CD8-positive, alpha-beta memory T cell (primary cell): ENCODE data around the gene FHIT. TPM values are rescaled to one million over a fixed set of nuclear protein-coding genes. Genes with fewer than 3 reads are reported as not detected.

ENCODE experiments used
- CTCF ChIA-PET: fragments of 350-600 bp; sonication (Branson Sonifier 250); formaldehyde crosslinking; loops from one replicate; lab custom pipeline; 2021; ENCODE audit warnings: antibody characterized with exemption; lab: Charles Lee
- POLR2A ChIA-PET: fragments of 350-600 bp; sonication (Branson Sonifier 250); formaldehyde crosslinking; loops from one replicate; lab custom pipeline; 2021; ENCODE audit warnings: antibody characterized with exemption; lab: Charles Lee
- DNase-seq, 5 donors: peaks; one replicate each; pipeline versions ENCODE4 v3.0.0 to v3.0.0-alpha.2; 2020 to 2022; ENCODE audit warnings: mixed read lengths in 1 of 5
- H3K27ac ChIP-seq: one replicate; pipeline ENCODE4 v1.7.0; 2013; ENCODE audit warnings: low read depth, mild to moderate bottlenecking, low read length, moderate library complexity
- H3K27me3 ChIP-seq: 2 replicates; pipeline ENCODE4 v1.7.0; 2013; ENCODE audit warnings: low read length, mild to moderate bottlenecking; ENCODE audit not compliant: insufficient read depth, poor library complexity, severe bottlenecking
- H3K36me3 ChIP-seq: 2 replicates; pipeline ENCODE4 v1.7.0; 2013; ENCODE audit warnings: mild to moderate bottlenecking, low read length, moderate library complexity; ENCODE audit not compliant: insufficient read depth
- H3K4me1 ChIP-seq: 2 replicates; pipeline ENCODE4 v1.7.0; 2013; ENCODE audit warnings: mild to moderate bottlenecking, low read length, moderate library complexity; ENCODE audit not compliant: insufficient read depth
- H3K4me3 ChIP-seq: 2 replicates; pipeline ENCODE4 v1.7.0; 2013; ENCODE audit warnings: mild to moderate bottlenecking, low read length
- H3K9me3 ChIP-seq: 2 replicates; pipeline ENCODE4 v1.7.0; 2013; ENCODE audit warnings: mild to moderate bottlenecking, low read length
- H3K27ac Mint-ChIP-seq, 8 donors: one replicate each; pipeline ENCODE4 v1.8.0; 2020 to 2021; ENCODE audit warnings: mixed read lengths in 8 of 8, mild to moderate bottlenecking in 6 of 8, inconsistent platforms in 3 of 8, moderate library complexity in 3 of 8
- H3K27me3 Mint-ChIP-seq, 2 donors: one replicate each; pipeline ENCODE4 v1.8.0; 2020 to 2021; ENCODE audit warnings: mixed read lengths in 2 of 2, mild to moderate bottlenecking in 1 of 2, moderate library complexity in 1 of 2
- H3K36me3 Mint-ChIP-seq, 3 donors: one replicate each; pipeline ENCODE4 v1.8.0; 2020 to 2021; ENCODE audit warnings: mixed read lengths in 3 of 3, inconsistent platforms in 1 of 3, mild to moderate bottlenecking in 1 of 3
- H3K4me1 Mint-ChIP-seq, 3 donors: one replicate each; pipeline ENCODE4 v1.8.0; 2020 to 2021; ENCODE audit warnings: mixed read lengths in 3 of 3, inconsistent platforms in 1 of 3, mild to moderate bottlenecking in 1 of 3
- H3K4me3 Mint-ChIP-seq, 7 donors: one replicate each; pipeline ENCODE4 v1.8.0; 2020 to 2021; ENCODE audit warnings: mixed read lengths in 7 of 7, mild to moderate bottlenecking in 6 of 7, moderate library complexity in 4 of 7, inconsistent platforms in 2 of 7
- H3K9me3 Mint-ChIP-seq, 5 donors: one replicate each; pipeline ENCODE4 v1.8.0; 2020 to 2022; ENCODE audit warnings: mixed read lengths in 5 of 5, mild to moderate bottlenecking in 3 of 5, moderate library complexity in 2 of 5, inconsistent platforms in 1 of 5
- polyA plus RNA-seq: library from polyadenylated mRNA; unstranded; fragments of 300-500 nt; fragmentation: Illumina TruSeq; gene quantifications from one replicate; pipeline ENCODE4 v1.2.3, GENCODE V29; 2021
- total RNA-seq, 2 experiments: library from RNA; stranded (reverse); gene quantifications; one replicate each; pipeline ENCODE4 v1.2.3, GENCODE V29; 2021

The FHIT gene
- total and polyA plus RNA-seq, 3 experiments from 2014 or later, result 4.1 to 7.4 (median 4.2) TPM

DNA sequence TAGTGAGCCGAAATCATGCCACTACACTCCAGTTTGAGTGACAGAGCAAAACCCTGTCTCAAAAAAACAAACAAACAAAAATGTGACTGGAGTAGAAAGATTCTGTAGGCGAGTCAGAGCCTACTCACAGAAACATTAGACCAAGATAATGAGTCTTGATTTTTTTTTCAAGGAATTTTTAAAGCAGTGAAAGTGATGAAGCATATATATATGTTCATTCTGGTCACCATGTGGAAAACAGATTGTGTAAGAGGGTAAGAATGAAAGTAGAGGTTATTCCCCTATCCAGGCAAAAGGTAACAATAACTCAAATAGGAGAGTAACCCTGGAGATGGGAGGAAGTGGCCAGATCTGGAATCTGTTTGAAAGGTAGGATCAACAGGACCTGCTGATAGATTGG lies 26.2 kb upstream of the FHIT start:
- Histone ChIP-seq H3K9me3 (no peaks in the 10 kb centered on the region), H3K4me3 (no peak overlapping the region), H3K4me1 (no peaks in the 10 kb centered on the region), H3K27ac (no peak overlapping the region), H3K27me3 (no peaks in the 10 kb centered on the region), H3K36me3 (no peaks in the 10 kb centered on the region)
- H3K9me3 Mint-ChIP-seq, result peaks cover 0 to 2% (median 0%) of the 10 kb centered on the region in 5 donors
- POLR2A ChIA-PET, result no interaction called here
- no peaks in the 10 kb centered on the region for H3K36me3 Mint-ChIP-seq
- peaks cover 6 to 38% of the 10 kb centered on the region in 2 donors for H3K27me3 Mint-ChIP-seq
- no peaks in the 10 kb centered on the region for H3K4me1 Mint-ChIP-seq
- DNase-seq, result no peak
- CTCF ChIA-PET, result no interaction called here
- H3K27ac Mint-ChIP-seq, result peak overlapping the region in 1 of 8 donors; percentile 3
- no peak overlapping the region for H3K4me3 Mint-ChIP-seq

DNA sequence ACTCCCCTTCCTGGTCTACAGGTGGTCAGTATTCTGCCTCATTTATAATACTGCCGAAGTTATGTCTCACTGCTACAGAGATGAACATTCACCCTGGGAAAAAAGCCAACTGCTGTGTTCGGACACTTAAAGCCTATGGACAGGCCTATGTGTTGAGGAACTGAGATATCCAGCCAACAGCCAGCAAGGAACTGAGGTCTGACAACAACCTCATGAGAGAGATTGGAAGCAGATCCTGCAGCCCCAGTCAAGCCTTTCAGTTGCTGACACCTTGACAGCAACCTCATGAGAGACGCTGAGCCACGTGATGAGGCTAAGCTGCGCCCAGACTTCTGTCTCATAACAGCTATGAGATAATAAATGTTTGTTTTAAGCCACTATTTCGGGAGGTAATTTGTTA lies 18.2 kb upstream of the FHIT start:
- no peaks in the 10 kb centered on the region for H3K36me3 ChIP-seq
- no peak overlapping the region for H3K4me3 Mint-ChIP-seq
- H3K4me3 ChIP-seq, result no peak overlapping the region
- no peaks in the 10 kb centered on the region for H3K9me3 ChIP-seq
- no peaks in the 10 kb centered on the region for H3K4me1 Mint-ChIP-seq
- no peaks in the 10 kb centered on the region for H3K4me1 ChIP-seq
- no peaks in the 10 kb centered on the region for H3K27me3 ChIP-seq
- H3K27ac ChIP-seq, result no peak overlapping the region
- no peaks in the 10 kb centered on the region for H3K36me3 Mint-ChIP-seq
- ChIA-PET POLR2A (no interaction called here), CTCF (no interaction called here)
- no peak overlapping the region for H3K27ac Mint-ChIP-seq
- DNase-seq, result no peak
- peaks cover 7 to 38% of the 10 kb centered on the region in 2 donors for H3K27me3 Mint-ChIP-seq
- H3K9me3 Mint-ChIP-seq, result no peaks in the 10 kb centered on the region

GRCh38 chr3:61268644-61269043 lies 17.4 kb upstream of the FHIT start:
- ChIA-PET CTCF (no interaction called here), POLR2A (no interaction called here)
- Histone ChIP-seq H3K4me1 (no peaks in the 10 kb centered on the region), H3K9me3 (no peaks in the 10 kb centered on the region), H3K27ac (no peak overlapping the region), H3K36me3 (no peaks in the 10 kb centered on the region), H3K27me3 (no peaks in the 10 kb centered on the region), H3K4me3 (no peak overlapping the region)
- Mint-ChIP-seq H3K4me3 (no peak overlapping the region), H3K36me3 (no peaks in the 10 kb centered on the region), H3K4me1 (no peaks in the 10 kb centered on the region), H3K27me3 (peaks cover 11 to 39% of the 10 kb centered on the region in 2 donors), H3K27ac (no peak overlapping the region), H3K9me3 (no peaks in the 10 kb centered on the region)
- no peak for DNase-seq

DNA sequence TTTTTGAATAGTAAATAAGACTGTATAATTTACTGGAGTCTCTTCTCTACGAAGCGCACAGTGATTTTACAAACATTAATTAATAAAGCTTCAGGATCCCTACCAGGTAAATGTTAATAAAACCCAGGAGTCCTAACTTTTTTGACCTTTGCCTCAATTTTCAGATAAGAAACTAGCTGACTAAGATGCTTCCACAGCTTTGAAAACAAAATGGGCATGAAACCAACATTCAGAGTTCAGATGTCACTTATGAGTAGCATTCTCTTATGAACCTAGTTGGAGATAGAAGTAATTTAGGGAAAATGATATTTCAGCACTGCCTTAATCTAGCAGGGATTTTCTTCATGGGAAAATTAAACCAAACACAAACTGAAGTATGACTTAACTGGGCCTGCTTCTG lies 13.0 kb upstream of the FHIT start:
- no peaks in the 10 kb centered on the region for H3K9me3 ChIP-seq
- no peak overlapping the region for H3K27ac ChIP-seq
- no peaks in the 10 kb centered on the region for H3K4me1 ChIP-seq
- H3K4me3 ChIP-seq, result no peak overlapping the region
- ChIA-PET CTCF (no interaction called here), POLR2A (no interaction called here)
- no peaks in the 10 kb centered on the region for H3K36me3 ChIP-seq
- no peak for DNase-seq
- peaks cover 0 to 5% (median 0%) of the 10 kb centered on the region in 5 donors for H3K9me3 Mint-ChIP-seq
- H3K4me1 Mint-ChIP-seq, result no peaks in the 10 kb centered on the region
- no peaks in the 10 kb centered on the region for H3K27me3 ChIP-seq
- H3K4me3 Mint-ChIP-seq, result no peak overlapping the region
- peaks cover 14 to 48% of the 10 kb centered on the region in 2 donors for H3K27me3 Mint-ChIP-seq
- H3K27ac Mint-ChIP-seq, result no peak overlapping the region
- H3K36me3 Mint-ChIP-seq, result peaks cover 0 to 4% (median 0%) of the 10 kb centered on the region in 3 donors

GRCh38 chr3:61257148-61257547 lies 5.9 kb upstream of the FHIT start:
- Mint-ChIP-seq H3K36me3 (no peaks in the 10 kb centered on the region), H3K4me3 (no peak overlapping the region), H3K4me1 (peaks cover under 1 to 5% (median 1%) of the 10 kb centered on the region in 3 donors), H3K27me3 (peaks cover 6 to 26% of the 10 kb centered on the region in 2 donors), H3K9me3 (peaks cover 0 to 5% (median 0%) of the 10 kb centered on the region in 5 donors), H3K27ac (no peak overlapping the region)
- Histone ChIP-seq H3K4me3 (no peak overlapping the region), H3K9me3 (no peaks in the 10 kb centered on the region), H3K27ac (no peak overlapping the region), H3K4me1 (no peaks in the 10 kb centered on the region), H3K36me3 (no peaks in the 10 kb centered on the region), H3K27me3 (no peaks in the 10 kb centered on the region)
- DNase-seq, result no peak
- ChIA-PET POLR2A (no interaction called here), CTCF (no interaction called here)

DNA sequence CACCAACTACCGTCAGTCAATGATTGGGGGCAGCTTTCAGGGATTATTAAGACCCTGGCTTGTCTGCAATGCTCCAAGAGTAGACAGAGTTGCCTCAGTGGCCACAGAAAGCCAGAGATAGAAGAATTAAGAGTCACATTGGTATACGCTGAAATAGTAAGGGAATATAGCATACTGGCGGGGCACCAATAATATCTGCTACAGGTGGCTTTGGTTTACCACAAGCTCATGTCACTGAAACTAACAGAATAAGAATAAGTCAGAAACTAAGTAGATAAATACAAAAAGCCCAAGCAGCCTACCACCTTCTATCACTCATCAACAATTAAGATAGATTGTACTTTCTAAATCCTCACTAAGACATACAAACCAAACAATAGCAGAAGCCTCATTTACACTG lies 2.5 kb upstream of the FHIT start:
- no peak overlapping the region for H3K27ac ChIP-seq
- no peaks in the 10 kb centered on the region for H3K36me3 ChIP-seq
- no peaks in the 10 kb centered on the region for H3K9me3 ChIP-seq
- Mint-ChIP-seq H3K9me3 (no peaks in the 10 kb centered on the region), H3K27me3 (peaks cover 11 to 18% of the 10 kb centered on the region in 2 donors), H3K4me3 (no peak overlapping the region), H3K36me3 (peaks cover 0 to 4% (median 0%) of the 10 kb centered on the region in 3 donors), H3K27ac (no peak overlapping the region), H3K4me1 (peaks cover 21 to 28% (median 22%) of the 10 kb centered on the region in 3 donors)
- DNase-seq, result no peak
- no peak overlapping the region for H3K4me3 ChIP-seq
- peaks cover 16% of the 10 kb centered on the region for H3K4me1 ChIP-seq
- POLR2A ChIA-PET, result no interaction called here
- H3K27me3 ChIP-seq, result no peaks in the 10 kb centered on the region
- CTCF ChIA-PET, result no interaction called here

- H3K9me3 Mint-ChIP-seq, result no peaks in the 10 kb centered on the region
- POLR2A ChIA-PET, result no interaction called here
These were observed 1.6 kb upstream of the FHIT start for GRCh38 chr3:61252836-61253235.

GRCh38 chr3:61250784-61251173 lies 473 bp downstream of the FHIT start:
- Histone ChIP-seq H3K27ac (peak overlapping the region; percentile 47), H3K4me3 (peak overlapping the region; percentile 84), H3K9me3 (no peaks in the 10 kb centered on the region), H3K4me1 (peaks cover 16% of the 10 kb centered on the region), H3K36me3 (no peaks in the 10 kb centered on the region), H3K27me3 (no peaks in the 10 kb centered on the region)
- Mint-ChIP-seq H3K4me3 (peak overlapping the region; percentile 81 to 91 (median 90)), H3K4me1 (peaks cover 21 to 28% (median 22%) of the 10 kb centered on the region in 3 donors), H3K9me3 (no peaks in the 10 kb centered on the region), H3K36me3 (peaks cover 0 to 4% (median 3%) of the 10 kb centered on the region in 3 donors), H3K27ac (peak overlapping the region in 7 of 8 donors; percentile 59 to 85 (median 81)), H3K27me3 (peaks cover 13 to 20% of the 10 kb centered on the region in 2 donors)
- ChIA-PET CTCF (no interaction called here), POLR2A (no interaction called here)
- DNase-seq, result peak in 1 of 5 donors; percentile 2

More at GRCh38 chr3:61252836-61253235, 1.6 kb upstream of the FHIT start:
- Mint-ChIP-seq H3K27me3 (peaks cover 11 to 18% of the 10 kb centered on the region in 2 donors), H3K36me3 (peaks cover 0 to 4% (median 0%) of the 10 kb centered on the region in 3 donors), H3K4me3 (peak overlapping the region in 1 of 7 donors; percentile 88), H3K27ac (no peak overlapping the region), H3K4me1 (peaks cover 21 to 28% (median 22%) of the 10 kb centered on the region in 3 donors)
- Histone ChIP-seq H3K9me3 (no peaks in the 10 kb centered on the region), H3K27ac (no peak overlapping the region), H3K36me3 (no peaks in the 10 kb centered on the region), H3K27me3 (no peaks in the 10 kb centered on the region), H3K4me1 (peaks cover 16% of the 10 kb centered on the region), H3K4me3 (no peak overlapping the region)
- CTCF ChIA-PET, result no interaction called here
- no peak for DNase-seq
